ENCODE measurements around the gene ITGB2. TPM values are rescaled to one million over a fixed set of nuclear protein-coding genes. Genes with fewer than 3 reads are reported as not detected.

ITGB2 gene
- total RNA-seq, 1 donor from 2014 or later = 35.1 TPM

GRCh38 chr21:44894687-44895302, 25.9 kb downstream of the ITGB2 start:
- Histone ChIP-seq H3K4me1 (no peaks in the 10 kb centered on the region), H3K27ac (no peak overlapping the region), H3K4me3 (no peak overlapping the region), H3K27me3 (no peaks in the 10 kb centered on the region), H3K36me3 (no peaks in the 10 kb centered on the region), H3K9me3 (no peaks in the 10 kb centered on the region)
- DNase-seq (ENCODE audit: extremely low spot score in 2 of 2) = no peak
- TF ChIP-seq CTCF (IDR thresholded peaks at IDR 0.05) = no peak
- TF ChIP-seq POLR2A (IDR thresholded peaks at IDR 0.05) = no peak
- TF ChIP-seq POLR2AphosphoS5 (IDR thresholded peaks at IDR 0.05; ENCODE audit: insufficient read depth in 1 of 2, low read depth in 1 of 2) = no peak
- intact Hi-C loops (cut with DNase I) = no loop called here

GRCh38 chr21:44893948-44894656, 26.6 kb downstream of the ITGB2 start:
- TF ChIP-seq CTCF (IDR thresholded peaks at IDR 0.05) (no peak), POLR2A (IDR thresholded peaks at IDR 0.05) (no peak), POLR2AphosphoS5 (IDR thresholded peaks at IDR 0.05; ENCODE audit: insufficient read depth in 1 of 2, low read depth in 1 of 2) (no peak)
- no peaks in the 10 kb centered on the region for H3K27me3 ChIP-seq
- no peaks in the 10 kb centered on the region for H3K4me1 ChIP-seq
- no peak overlapping the region for H3K27ac ChIP-seq
- H3K36me3 ChIP-seq = no peaks in the 10 kb centered on the region
- DNase-seq (ENCODE audit: extremely low spot score in 2 of 2) = no peak
- intact Hi-C loops (cut with DNase I) = no loop called here
- H3K9me3 ChIP-seq = no peaks in the 10 kb centered on the region
- H3K4me3 ChIP-seq = no peak overlapping the region

- Histone ChIP-seq H3K9me3 (no peaks in the 10 kb centered on the region), H3K4me3 (no peak overlapping the region), H3K36me3 (no peaks in the 10 kb centered on the region), H3K27me3 (no peaks in the 10 kb centered on the region), H3K27ac (no peak overlapping the region), H3K4me1 (no peaks in the 10 kb centered on the region)
- DNase-seq (ENCODE audit: extremely low spot score in 2 of 2) = no peak
- intact Hi-C loops (cut with DNase I) = no loop called here
- no peak for TF ChIP-seq CTCF (IDR thresholded peaks at IDR 0.05)
- TF ChIP-seq POLR2A (IDR thresholded peaks at IDR 0.05) = no peak
- TF ChIP-seq POLR2AphosphoS5 (IDR thresholded peaks at IDR 0.05; ENCODE audit: insufficient read depth in 1 of 2, low read depth in 1 of 2) = no peak
These were observed 27.5 kb downstream of the ITGB2 start for GRCh38 chr21:44893278-44893556.

- no peak overlapping the region for H3K27ac ChIP-seq
- DNase-seq (ENCODE audit: extremely low spot score in 2 of 2) = no peak
- H3K4me1 ChIP-seq = no peaks in the 10 kb centered on the region
- no peak overlapping the region for H3K4me3 ChIP-seq
- no peaks in the 10 kb centered on the region for H3K36me3 ChIP-seq
- TF ChIP-seq POLR2A (IDR thresholded peaks at IDR 0.05) (no peak), CTCF (IDR thresholded peaks at IDR 0.05) (peak; percentile 14 to 62 (median 48))
- H3K9me3 ChIP-seq = no peaks in the 10 kb centered on the region
- no peaks in the 10 kb centered on the region for H3K27me3 ChIP-seq
- intact Hi-C loops (cut with DNase I) = no loop called here
These were observed 28.0 kb downstream of the ITGB2 start for GRCh38 chr21:44892536-44893277.

- no peaks in the 10 kb centered on the region for H3K27me3 ChIP-seq
- no peak overlapping the region for H3K27ac ChIP-seq
- no peaks in the 10 kb centered on the region for H3K9me3 ChIP-seq
- no peak overlapping the region for H3K4me3 ChIP-seq
- H3K4me1 ChIP-seq = no peaks in the 10 kb centered on the region
- intact Hi-C loops (cut with DNase I) = no loop called here
- H3K36me3 ChIP-seq = no peaks in the 10 kb centered on the region
- TF ChIP-seq POLR2A (IDR thresholded peaks at IDR 0.05) (no peak), CTCF (IDR thresholded peaks at IDR 0.05) (no peak), POLR2AphosphoS5 (IDR thresholded peaks at IDR 0.05; ENCODE audit: insufficient read depth in 1 of 2, low read depth in 1 of 2) (no peak)
- no peak for DNase-seq (ENCODE audit: extremely low spot score in 2 of 2)
These were observed 28.6 kb downstream of the ITGB2 start for GRCh38 chr21:44892095-44892494.
